Liver (tissue), 9 donors: Measurements from ENCODE around the gene DTNB. TPM values are rescaled to one million over a fixed set of nuclear protein-coding genes. Genes with fewer than 3 reads are reported as not detected.

Experiments
- DNase-seq: peaks from one replicate; pipeline ENCODE4 v3.0.0-alpha.2; 2017; ENCODE audit warnings: low spot score
- H3K27ac ChIP-seq, 2 donors: one replicate each; pipeline ENCODE4 v1.7.0; 2013; ENCODE audit warnings: inconsistent platforms in 2 of 2, low read length in 2 of 2, control low read depth in 1 of 2, low read depth in 1 of 2, mild to moderate bottlenecking in 1 of 2
- H3K27me3 ChIP-seq, 4 donors: one replicate each; pipeline versions ENCODE4 v1.6.1 to v1.7.0; 2013; ENCODE audit warnings: low read length in 3 of 4, inconsistent platforms in 1 of 4, mild to moderate bottlenecking in 1 of 4, moderate library complexity in 1 of 4; ENCODE audit not compliant: control insufficient read depth in 4 of 4, insufficient read depth in 4 of 4
- H3K36me3 ChIP-seq, 4 donors: one replicate each; pipeline versions ENCODE4 v1.6.1 to v1.7.0; 2013; ENCODE audit warnings: low read length in 3 of 4, mild to moderate bottlenecking in 3 of 4, low read depth in 1 of 4, moderate library complexity in 1 of 4; ENCODE audit not compliant: control insufficient read depth in 4 of 4, insufficient read depth in 3 of 4
- H3K4me1 ChIP-seq, 4 donors: one replicate each; pipeline versions ENCODE4 v1.6.1 to v1.7.0; 2013; ENCODE audit warnings: low read length in 3 of 4, mild to moderate bottlenecking in 3 of 4, moderate library complexity in 1 of 4; ENCODE audit not compliant: control insufficient read depth in 4 of 4, insufficient read depth in 4 of 4
- H3K4me3 ChIP-seq, 3 donors: one replicate each; pipeline versions ENCODE4 v1.6.1 to v1.7.0; 2013; ENCODE audit warnings: low read length in 3 of 3, control low read depth in 1 of 3, low read depth in 1 of 3, mild to moderate bottlenecking in 1 of 3
- H3K9ac ChIP-seq, 2 donors: one replicate each; pipeline ENCODE4 v1.7.0; 2013; ENCODE audit warnings: low read length in 2 of 2, mild to moderate bottlenecking in 2 of 2, moderate library complexity in 2 of 2, control low read depth in 1 of 2, low read depth in 1 of 2
- H3K9me3 ChIP-seq, 4 donors: one replicate each; pipeline versions ENCODE4 v1.6.1 to v1.7.0; 2013; ENCODE audit warnings: low read length in 3 of 4; ENCODE audit not compliant: control insufficient read depth in 4 of 4
- EGR1 ChIP-seq, 2 donors: IDR thresholded peaks; 2 replicates each; pipeline ENCODE4 v1.6.1; 2016 to 2018; ENCODE audit warnings: antibody characterized with exemption in 2 of 2, low read depth in 2 of 2
- FOXA1 ChIP-seq: IDR thresholded peaks from 2 replicates; pipeline ENCODE4 v1.6.1; 2016; ENCODE audit warnings: antibody characterized with exemption
- FOXA2 ChIP-seq: IDR thresholded peaks from 2 replicates; pipeline ENCODE4 v1.6.1; 2016; ENCODE audit warnings: antibody characterized with exemption
- GABPA ChIP-seq, 2 donors: IDR thresholded peaks in 1 of 2; conservative IDR thresholded peaks in 1 of 2; 2 replicates each; pipeline ENCODE4 v1.6.1; 2016; ENCODE audit warnings: antibody characterized with exemption in 2 of 2, mild to moderate bottlenecking in 1 of 2, moderate library complexity in 1 of 2
- HNF4A ChIP-seq, 2 donors: conservative IDR thresholded peaks; 2 replicates each; pipeline ENCODE4 v1.6.1; 2016; ENCODE audit warnings: antibody characterized with exemption in 2 of 2, mild to moderate bottlenecking in 2 of 2
- HNF4G ChIP-seq: IDR thresholded peaks from 2 replicates; pipeline ENCODE4 v1.6.1; 2016; ENCODE audit warnings: antibody characterized with exemption
- JUND ChIP-seq, 2 donors: IDR thresholded peaks; 2 replicates each; pipeline ENCODE4 v1.6.1; 2016; ENCODE audit warnings: antibody characterized with exemption in 2 of 2
- NR2F2 ChIP-seq: IDR thresholded peaks from 2 replicates; pipeline ENCODE4 v1.6.1; 2016; ENCODE audit warnings: antibody characterized with exemption
- RAD21 ChIP-seq, 2 donors: IDR thresholded peaks; 2 replicates each; pipeline ENCODE4 v1.6.1; 2016; ENCODE audit warnings: antibody characterized with exemption in 2 of 2, mild to moderate bottlenecking in 2 of 2
- SP1 ChIP-seq: IDR thresholded peaks from 2 replicates; pipeline ENCODE4 v1.6.1; 2018; ENCODE audit warnings: antibody characterized with exemption, mild to moderate bottlenecking
- TAF1 ChIP-seq: conservative IDR thresholded peaks from 2 replicates; pipeline ENCODE4 v1.6.1; 2016; ENCODE audit warnings: antibody characterized with exemption, mild to moderate bottlenecking
- YY1 ChIP-seq: IDR thresholded peaks from 2 replicates; pipeline ENCODE4 v1.6.1; 2016; ENCODE audit warnings: antibody characterized with exemption, mild to moderate bottlenecking
- WGBS: extraction: QIAGEN DNeasy Blood & Tissue Kit; methylation state at CpG from one replicate; pipeline ENCODE4 v1.1.7; 2013; 5-methylcytosine and 5-hydroxymethylcytosine counted together
- polyA plus RNA-seq, 2 donors: library from polyadenylated mRNA; stranded (reverse) in 1 of 2; unstranded in 1 of 2; fragments of 200-250 nt in 1 of 2; fragments of >200 nt in 1 of 2; fragmentation: Nextera tagmentation in 1 of 2; extraction: Ambion mirVana in 1 of 2; gene quantifications; one replicate each; pipeline versions ENCODE4 v1.2.1 to v1.2.3, GENCODE V29; 2013 to 2015
- total RNA-seq, 2 donors: library from RNA; depleted of rRNA; stranded (reverse); fragments of >200 nt; gene quantifications; one replicate each; pipeline ENCODE4 v1.2.3, GENCODE V29; 2014
- TF ChIP-seq, protein P1 (sequence below): IDR thresholded peaks from 2 replicates; pipeline ENCODE4 v1.6.1; 2016; ENCODE audit warnings: antibody characterized with exemption
- TF ChIP-seq, protein P2 (sequence below): fragments of 150-350 bp; IDR thresholded peaks from 2 replicates; pipeline ENCODE4 v1.5.1; 2017; ENCODE audit warnings: improper control_type of control experiment, low read depth, low read length; ENCODE audit not compliant: missing input control
- TF ChIP-seq, protein P3 (sequence below): IDR thresholded peaks from 2 replicates; pipeline ENCODE4 v1.6.1; 2016; ENCODE audit warnings: antibody characterized with exemption
- TF ChIP-seq, protein P4 (sequence below): IDR thresholded peaks from 2 replicates; pipeline ENCODE4 v1.6.1; 2016; ENCODE audit warnings: antibody characterized with exemption
- TF ChIP-seq, protein P5 (sequence below): IDR thresholded peaks from 2 replicates; pipeline ENCODE4 v1.6.1; 2016; ENCODE audit warnings: antibody characterized with exemption, mild to moderate bottlenecking
- donor health status: healthy.
- donor health status: healthy.
- donor health status: healthy.
- donor health status: healthy.
- donor health status: healthy.

The DTNB gene
- total and polyA plus RNA-seq, 4 donors, result 3.3 to 10.5 (median 6.4) TPM

DNA sequence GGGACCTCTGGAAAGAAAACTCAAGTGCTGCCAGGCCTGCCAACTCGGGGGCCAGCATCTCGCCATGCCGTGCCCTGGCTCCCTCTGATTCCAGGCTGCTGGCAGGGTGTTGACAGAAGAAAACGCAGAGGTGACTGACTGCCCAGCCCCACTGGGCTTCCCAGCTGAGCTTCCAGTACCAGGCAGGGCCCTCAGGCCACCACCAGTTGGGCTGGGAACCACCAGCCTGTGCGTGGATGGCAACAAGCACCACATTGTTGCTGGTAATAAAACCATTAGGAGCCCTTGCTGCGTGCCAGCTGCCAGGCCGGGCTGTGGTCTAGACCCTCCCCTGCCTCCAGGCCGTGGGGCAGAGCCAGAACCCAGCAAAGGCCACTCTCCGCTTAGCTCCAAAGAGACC is 340.8 kb downstream of the DTNB start (continued):
- TF ChIP-seq EGR1 (IDR thresholded peaks at IDR 0.05; ENCODE audit: low read depth in 2 of 2), result no peak

DNA sequence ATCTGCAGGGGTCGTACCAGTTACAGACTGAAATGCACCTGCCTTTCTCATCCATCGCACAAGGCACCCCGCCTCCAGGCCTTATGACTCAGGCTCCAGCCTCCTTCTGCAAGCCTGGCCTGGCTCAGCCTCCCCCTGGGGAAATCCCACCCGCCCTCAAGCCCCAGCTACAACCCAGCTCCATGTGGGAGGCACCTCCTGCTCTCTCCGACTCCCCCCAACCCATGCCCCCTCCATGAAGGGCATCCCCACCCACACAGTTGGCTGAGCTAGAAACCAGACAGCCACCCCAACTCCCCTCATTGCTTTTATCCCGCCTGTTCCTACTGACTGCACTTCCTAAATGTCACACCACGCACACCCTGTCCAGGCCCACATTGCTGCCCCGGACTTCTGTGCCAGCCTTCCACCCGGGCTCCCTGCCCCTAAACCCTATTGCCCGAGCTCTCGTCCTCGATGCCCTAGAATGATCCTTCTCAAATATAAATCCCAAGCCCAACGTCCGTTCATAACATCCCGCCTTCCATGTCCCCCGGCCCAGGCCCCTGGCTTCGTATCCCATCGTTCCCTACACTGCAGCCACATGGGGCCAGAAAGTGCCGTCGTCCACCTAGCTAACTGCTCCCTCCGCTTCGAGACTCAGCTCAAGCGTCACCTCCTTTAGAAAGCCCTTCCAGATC is 341.6 kb downstream of the DTNB start:
- H3K9me3 ChIP-seq, result no peaks in the 10 kb centered on the region
- H3K27me3 ChIP-seq, result no peaks in the 10 kb centered on the region
- peaks cover 4 to 13% (median 8%) of the 10 kb centered on the region in 4 donors for H3K4me1 ChIP-seq
- DNase-seq, result no peak
- WGBS, result 94% methylated on average over 23 of the region's 23 CpGs
- no peak for TF ChIP-seq GABPA (IDR thresholded peaks at IDR 0.05 in 1 of 2, conservative IDR thresholded peaks at IDR 0.05 in 1 of 2)
- no peak for TF ChIP-seq EGR1 (IDR thresholded peaks at IDR 0.05; ENCODE audit: low read depth in 2 of 2)
- no peak for TF ChIP-seq HNF4G
- no peak for TF ChIP-seq YY1
- TF ChIP-seq SP1, result no peak
- TF ChIP-seq NR2F2, result no peak
- TF ChIP-seq, protein P1, sequence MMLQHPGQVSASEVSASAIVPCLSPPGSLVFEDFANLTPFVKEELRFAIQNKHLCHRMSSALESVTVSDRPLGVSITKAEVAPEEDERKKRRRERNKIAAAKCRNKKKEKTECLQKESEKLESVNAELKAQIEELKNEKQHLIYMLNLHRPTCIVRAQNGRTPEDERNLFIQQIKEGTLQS, result no peak
- no peak for TF ChIP-seq RAD21 (IDR thresholded peaks at IDR 0.05)
- TF ChIP-seq, protein P2, sequence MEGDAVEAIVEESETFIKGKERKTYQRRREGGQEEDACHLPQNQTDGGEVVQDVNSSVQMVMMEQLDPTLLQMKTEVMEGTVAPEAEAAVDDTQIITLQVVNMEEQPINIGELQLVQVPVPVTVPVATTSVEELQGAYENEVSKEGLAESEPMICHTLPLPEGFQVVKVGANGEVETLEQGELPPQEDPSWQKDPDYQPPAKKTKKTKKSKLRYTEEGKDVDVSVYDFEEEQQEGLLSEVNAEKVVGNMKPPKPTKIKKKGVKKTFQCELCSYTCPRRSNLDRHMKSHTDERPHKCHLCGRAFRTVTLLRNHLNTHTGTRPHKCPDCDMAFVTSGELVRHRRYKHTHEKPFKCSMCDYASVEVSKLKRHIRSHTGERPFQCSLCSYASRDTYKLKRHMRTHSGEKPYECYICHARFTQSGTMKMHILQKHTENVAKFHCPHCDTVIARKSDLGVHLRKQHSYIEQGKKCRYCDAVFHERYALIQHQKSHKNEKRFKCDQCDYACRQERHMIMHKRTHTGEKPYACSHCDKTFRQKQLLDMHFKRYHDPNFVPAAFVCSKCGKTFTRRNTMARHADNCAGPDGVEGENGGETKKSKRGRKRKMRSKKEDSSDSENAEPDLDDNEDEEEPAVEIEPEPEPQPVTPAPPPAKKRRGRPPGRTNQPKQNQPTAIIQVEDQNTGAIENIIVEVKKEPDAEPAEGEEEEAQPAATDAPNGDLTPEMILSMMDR, result no peak
- TF ChIP-seq, protein P3, sequence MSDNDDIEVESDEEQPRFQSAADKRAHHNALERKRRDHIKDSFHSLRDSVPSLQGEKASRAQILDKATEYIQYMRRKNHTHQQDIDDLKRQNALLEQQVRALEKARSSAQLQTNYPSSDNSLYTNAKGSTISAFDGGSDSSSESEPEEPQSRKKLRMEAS, result no peak
- no peak for TF ChIP-seq TAF1
- TF ChIP-seq HNF4A (conservative IDR thresholded peaks at IDR 0.05), result no peak
- no peak for TF ChIP-seq FOXA1
- H3K9ac ChIP-seq, result no peak overlapping the region
- no peak overlapping the region for H3K4me3 ChIP-seq
- H3K36me3 ChIP-seq, result peaks cover 0 to under 1% (median 0%) of the 10 kb centered on the region in 4 donors
- H3K27ac ChIP-seq, result no peak overlapping the region

DNA sequence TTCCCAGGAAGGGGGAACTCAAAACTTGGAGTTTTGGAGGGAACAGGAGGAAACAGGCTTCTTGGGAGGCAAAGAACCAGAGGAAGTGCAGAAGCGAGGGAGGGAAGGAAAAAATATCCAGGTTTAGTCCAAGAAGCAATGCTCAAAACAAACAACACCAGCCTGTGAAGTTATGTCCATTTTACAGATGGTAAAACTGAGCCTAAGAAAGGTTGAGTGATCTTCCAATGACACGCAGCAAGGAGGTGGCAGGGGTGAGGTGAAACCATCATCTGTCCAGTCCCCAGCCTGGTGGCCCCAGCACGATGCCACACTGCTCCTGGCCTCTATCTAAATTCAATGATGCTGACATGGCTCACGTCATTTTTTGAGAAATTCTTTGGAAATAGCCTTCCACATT is 342.4 kb downstream of the DTNB start:
- TF ChIP-seq RAD21 (IDR thresholded peaks at IDR 0.05) (no peak), HNF4G (no peak), NR2F2 (no peak), JUND (IDR thresholded peaks at IDR 0.05) (no peak), FOXA2 (no peak), SP1 (no peak), EGR1 (IDR thresholded peaks at IDR 0.05; ENCODE audit: low read depth in 2 of 2) (no peak), HNF4A (conservative IDR thresholded peaks at IDR 0.05) (no peak), TAF1 (no peak), YY1 (no peak)
- TF ChIP-seq, protein P1, result no peak
- TF ChIP-seq, protein P4, sequence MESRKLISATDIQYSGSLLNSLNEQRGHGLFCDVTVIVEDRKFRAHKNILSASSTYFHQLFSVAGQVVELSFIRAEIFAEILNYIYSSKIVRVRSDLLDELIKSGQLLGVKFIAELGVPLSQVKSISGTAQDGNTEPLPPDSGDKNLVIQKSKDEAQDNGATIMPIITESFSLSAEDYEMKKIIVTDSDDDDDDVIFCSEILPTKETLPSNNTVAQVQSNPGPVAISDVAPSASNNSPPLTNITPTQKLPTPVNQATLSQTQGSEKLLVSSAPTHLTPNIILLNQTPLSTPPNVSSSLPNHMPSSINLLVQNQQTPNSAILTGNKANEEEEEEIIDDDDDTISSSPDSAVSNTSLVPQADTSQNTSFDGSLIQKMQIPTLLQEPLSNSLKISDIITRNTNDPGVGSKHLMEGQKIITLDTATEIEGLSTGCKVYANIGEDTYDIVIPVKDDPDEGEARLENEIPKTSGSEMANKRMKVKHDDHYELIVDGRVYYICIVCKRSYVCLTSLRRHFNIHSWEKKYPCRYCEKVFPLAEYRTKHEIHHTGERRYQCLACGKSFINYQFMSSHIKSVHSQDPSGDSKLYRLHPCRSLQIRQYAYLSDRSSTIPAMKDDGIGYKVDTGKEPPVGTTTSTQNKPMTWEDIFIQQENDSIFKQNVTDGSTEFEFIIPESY, result no peak
- TF ChIP-seq, protein P5, sequence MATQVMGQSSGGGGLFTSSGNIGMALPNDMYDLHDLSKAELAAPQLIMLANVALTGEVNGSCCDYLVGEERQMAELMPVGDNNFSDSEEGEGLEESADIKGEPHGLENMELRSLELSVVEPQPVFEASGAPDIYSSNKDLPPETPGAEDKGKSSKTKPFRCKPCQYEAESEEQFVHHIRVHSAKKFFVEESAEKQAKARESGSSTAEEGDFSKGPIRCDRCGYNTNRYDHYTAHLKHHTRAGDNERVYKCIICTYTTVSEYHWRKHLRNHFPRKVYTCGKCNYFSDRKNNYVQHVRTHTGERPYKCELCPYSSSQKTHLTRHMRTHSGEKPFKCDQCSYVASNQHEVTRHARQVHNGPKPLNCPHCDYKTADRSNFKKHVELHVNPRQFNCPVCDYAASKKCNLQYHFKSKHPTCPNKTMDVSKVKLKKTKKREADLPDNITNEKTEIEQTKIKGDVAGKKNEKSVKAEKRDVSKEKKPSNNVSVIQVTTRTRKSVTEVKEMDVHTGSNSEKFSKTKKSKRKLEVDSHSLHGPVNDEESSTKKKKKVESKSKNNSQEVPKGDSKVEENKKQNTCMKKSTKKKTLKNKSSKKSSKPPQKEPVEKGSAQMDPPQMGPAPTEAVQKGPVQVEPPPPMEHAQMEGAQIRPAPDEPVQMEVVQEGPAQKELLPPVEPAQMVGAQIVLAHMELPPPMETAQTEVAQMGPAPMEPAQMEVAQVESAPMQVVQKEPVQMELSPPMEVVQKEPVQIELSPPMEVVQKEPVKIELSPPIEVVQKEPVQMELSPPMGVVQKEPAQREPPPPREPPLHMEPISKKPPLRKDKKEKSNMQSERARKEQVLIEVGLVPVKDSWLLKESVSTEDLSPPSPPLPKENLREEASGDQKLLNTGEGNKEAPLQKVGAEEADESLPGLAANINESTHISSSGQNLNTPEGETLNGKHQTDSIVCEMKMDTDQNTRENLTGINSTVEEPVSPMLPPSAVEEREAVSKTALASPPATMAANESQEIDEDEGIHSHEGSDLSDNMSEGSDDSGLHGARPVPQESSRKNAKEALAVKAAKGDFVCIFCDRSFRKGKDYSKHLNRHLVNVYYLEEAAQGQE, result no peak
- TF ChIP-seq, protein P2, result no peak
- TF ChIP-seq, protein P3, result no peak
- 92% methylated on average over 4 of the region's 4 CpGs for WGBS
- peaks cover 1 to 5% (median 3%) of the 10 kb centered on the region in 4 donors for H3K4me1 ChIP-seq
- DNase-seq, result no peak
- no peak overlapping the region for H3K4me3 ChIP-seq
- no peaks in the 10 kb centered on the region for H3K27me3 ChIP-seq
- peaks cover 0 to 2% (median 0%) of the 10 kb centered on the region in 4 donors for H3K36me3 ChIP-seq
- no peak overlapping the region for H3K9ac ChIP-seq
- H3K27ac ChIP-seq, result no peak overlapping the region
- H3K9me3 ChIP-seq, result no peaks in the 10 kb centered on the region
